NCI-H748 treated with DMSO at 0.1 percent for 48 hours (cell line): ENCODE data around the gene ARL4C.

Experiments used
- DNase-seq: peaks from one replicate; lab custom pipeline; 2025; lab: John Stamatoyannopoulos, UW

The ARL4C gene

GRCh38 chr2:234496835-234497593 lies at the start of gene ARL4C:
Gene ARL4C (minus strand): TSS chr2:234497081. CDS start chr2:234496586, 495 bp downstream.
- DNase-seq: peak; percentile 75

GRCh38 chr2:234544659-234545611 lies 48.1 kb upstream of the ARL4C start:
- DNase-seq: peak; percentile 39

GRCh38 chr2:234542742-234543141 lies 45.9 kb upstream of the ARL4C start:
- no peak for DNase-seq

GRCh38 chr2:234537929-234538328 lies 41.0 kb upstream of the ARL4C start:
- DNase-seq: no peak

- DNase-seq: peak; percentile 88
Observed at GRCh38 chr2:234536178-234536965, 39.5 kb upstream of the ARL4C start.

- no peak for DNase-seq
Observed at GRCh38 chr2:234535464-234535863, 38.6 kb upstream of the ARL4C start.

GRCh38 chr2:234534515-234534914 lies 37.6 kb upstream of the ARL4C start:
- DNase-seq: peak; percentile 74

GRCh38 chr2:234533626-234534025 lies 36.7 kb upstream of the ARL4C start:
- peak; percentile 91 for DNase-seq

- no peak for DNase-seq
Observed at GRCh38 chr2:234528410-234529148, 31.7 kb upstream of the ARL4C start.

GRCh38 chr2:234526711-234527110 lies 29.8 kb upstream of the ARL4C start:
- DNase-seq: no peak

GRCh38 chr2:234521536-234521935 lies 24.7 kb upstream of the ARL4C start:
- no peak for DNase-seq

- DNase-seq: no peak
Observed at GRCh38 chr2:234518986-234519642, 22.2 kb upstream of the ARL4C start.

- DNase-seq: no peak
Observed at GRCh38 chr2:234517971-234518370, 21.1 kb upstream of the ARL4C start.

GRCh38 chr2:234514873-234515638 lies 18.2 kb upstream of the ARL4C start:
- DNase-seq: no peak

GRCh38 chr2:234514099-234514498 lies 17.2 kb upstream of the ARL4C start:
- no peak for DNase-seq

- peak; percentile 92 for DNase-seq
Observed at GRCh38 chr2:234512884-234513669, 16.2 kb upstream of the ARL4C start.

- DNase-seq: no peak
Observed at GRCh38 chr2:234502919-234503285, 6.0 kb upstream of the ARL4C start.

GRCh38 chr2:234502285-234502918 lies 5.5 kb upstream of the ARL4C start:
- DNase-seq: peak; percentile 26
